HEK293 (cell line): ENCODE measurements around the gene SNAP23.

Experiments used
- BCL11A ChIP-seq: fragments of 450-650 bp; formaldehyde crosslinking; IDR thresholded peaks from 2 replicates; pipeline ENCODE4 v1.5.1; 2016; ENCODE audit warnings: low read depth, missing biosample characterization, missing genetic modification characterization
- FEZF1 ChIP-seq: fragments of 450-650 bp; formaldehyde crosslinking; IDR thresholded peaks from 2 replicates; pipeline ENCODE4 v1.5.1; 2016; ENCODE audit warnings: missing biosample characterization, missing genetic modification characterization
- GFI1B ChIP-seq: fragments of 450-650 bp; formaldehyde crosslinking; IDR thresholded peaks from 2 replicates; pipeline ENCODE4 v1.5.1; 2016; ENCODE audit warnings: missing biosample characterization, missing genetic modification characterization
- GLI2 ChIP-seq: fragments of 450-650 bp; formaldehyde crosslinking; IDR thresholded peaks from 2 replicates; pipeline ENCODE4; 2017; ENCODE audit warnings: missing biosample characterization, missing genetic modification characterization, low read depth, borderline replicate concordance
- IKZF3 ChIP-seq: fragments of 450-650 bp; IDR thresholded peaks from 2 replicates; pipeline ENCODE4 v1.5.0; 2018; ENCODE audit warnings: missing biosample characterization, mild to moderate bottlenecking, missing genetic modification characterization, moderate library complexity
- KLF17 ChIP-seq: fragments of 450-650 bp; formaldehyde crosslinking; IDR thresholded peaks from 2 replicates; pipeline ENCODE4 v1.5.1; 2016; ENCODE audit warnings: missing biosample characterization, missing genetic modification characterization
- KLF8 ChIP-seq: fragments of 450-650 bp; formaldehyde crosslinking; IDR thresholded peaks from 2 replicates; pipeline ENCODE4 v1.5.1; 2016; ENCODE audit warnings: missing biosample characterization, missing genetic modification characterization
- KLF9 ChIP-seq: fragments of 450-650 bp; formaldehyde crosslinking; IDR thresholded peaks from 2 replicates; pipeline ENCODE4 v1.5.1; 2016; ENCODE audit warnings: missing biosample characterization, missing genetic modification characterization, low read depth
- PRDM2 ChIP-seq: fragments of 450-650 bp; formaldehyde crosslinking; IDR thresholded peaks from 2 replicates; pipeline ENCODE4 v1.5.1; 2016; ENCODE audit warnings: missing biosample characterization, missing genetic modification characterization, borderline replicate concordance
- REPIN1 ChIP-seq: fragments of 450-650 bp; formaldehyde crosslinking; IDR thresholded peaks from 2 replicates; pipeline ENCODE4 v1.5.1; 2017; ENCODE audit warnings: missing biosample characterization, missing genetic modification characterization, low read depth
- SP7 ChIP-seq: fragments of 450-650 bp; formaldehyde crosslinking; IDR thresholded peaks from 2 replicates; pipeline ENCODE4 v1.5.1; 2016; ENCODE audit warnings: missing biosample characterization, missing genetic modification characterization
- YY1 ChIP-seq: fragments of 450-650 bp; formaldehyde crosslinking; IDR thresholded peaks from 2 replicates; pipeline ENCODE4 v1.5.1; 2018; ENCODE audit warnings: missing biosample characterization, missing genetic modification characterization
- ZBTB17 ChIP-seq: fragments of 450-650 bp; formaldehyde crosslinking; IDR thresholded peaks from 2 replicates; pipeline ENCODE4 v1.5.1; 2016; ENCODE audit warnings: missing biosample characterization, missing genetic modification characterization
- ZFHX2 ChIP-seq: fragments of 450-650 bp; formaldehyde crosslinking; conservative IDR thresholded peaks from 2 replicates; pipeline ENCODE4 v1.5.1; 2016; ENCODE audit warnings: missing biosample characterization, missing genetic modification characterization
- ZFP3 ChIP-seq: fragments of 450-650 bp; formaldehyde crosslinking; IDR thresholded peaks from 2 replicates; pipeline ENCODE4 v1.5.1; 2016; ENCODE audit warnings: low read depth, missing biosample characterization, missing genetic modification characterization
- ZFP69B ChIP-seq: fragments of 450-650 bp; formaldehyde crosslinking; IDR thresholded peaks from 2 replicates; pipeline ENCODE4 v1.5.1; 2016; ENCODE audit warnings: missing biosample characterization, missing genetic modification characterization
- ZNF114 ChIP-seq: fragments of 450-650 bp; formaldehyde crosslinking; IDR thresholded peaks from 2 replicates; pipeline ENCODE4 v1.5.0; 2017; ENCODE audit warnings: missing biosample characterization, missing genetic modification characterization
- ZNF174 ChIP-seq: fragments of 450-650 bp; formaldehyde crosslinking; IDR thresholded peaks from 2 replicates; pipeline ENCODE4 v1.5.0; 2017; ENCODE audit warnings: missing biosample characterization, mild to moderate bottlenecking, missing genetic modification characterization
- ZNF2 ChIP-seq: fragments of 450-650 bp; formaldehyde crosslinking; IDR thresholded peaks from 2 replicates; pipeline ENCODE4 v1.5.1; 2016; ENCODE audit warnings: missing biosample characterization, missing genetic modification characterization
- ZNF202 ChIP-seq: fragments of 450-650 bp; formaldehyde crosslinking; IDR thresholded peaks from 2 replicates; pipeline ENCODE4 v1.5.1; 2016; ENCODE audit warnings: missing biosample characterization, missing genetic modification characterization, borderline replicate concordance
- ZNF223 ChIP-seq: fragments of 450-650 bp; formaldehyde crosslinking; IDR thresholded peaks from 2 replicates; pipeline ENCODE4 v1.5.1; 2016; ENCODE audit warnings: missing biosample characterization, missing genetic modification characterization
- ZNF311 ChIP-seq: fragments of 450-650 bp; formaldehyde crosslinking; IDR thresholded peaks from 2 replicates; pipeline ENCODE4 v1.5.1; 2017; ENCODE audit warnings: missing biosample characterization, missing genetic modification characterization, borderline replicate concordance
- ZNF366 ChIP-seq: fragments of 450-650 bp; formaldehyde crosslinking; conservative IDR thresholded peaks from 2 replicates; pipeline ENCODE4 v1.5.1; 2016; ENCODE audit warnings: missing biosample characterization, missing genetic modification characterization
- ZNF416 ChIP-seq: fragments of 450-650 bp; formaldehyde crosslinking; IDR thresholded peaks from 2 replicates; pipeline ENCODE4 v1.5.1; 2016; ENCODE audit warnings: missing biosample characterization, missing genetic modification characterization
- ZNF423 ChIP-seq: fragments of 450-650 bp; formaldehyde crosslinking; IDR thresholded peaks from 2 replicates; pipeline ENCODE4 v1.5.1; 2016; ENCODE audit warnings: missing biosample characterization, missing genetic modification characterization
- ZNF473 ChIP-seq: fragments of 450-650 bp; formaldehyde crosslinking; IDR thresholded peaks from 2 replicates; pipeline ENCODE4 v1.5.1; 2017; ENCODE audit warnings: missing biosample characterization, missing genetic modification characterization
- ZNF501 ChIP-seq: fragments of 450-650 bp; formaldehyde crosslinking; IDR thresholded peaks from 2 replicates; pipeline ENCODE4 v1.5.1; 2016; ENCODE audit warnings: missing biosample characterization, missing genetic modification characterization
- ZNF560 ChIP-seq: fragments of 450-650 bp; formaldehyde crosslinking; IDR thresholded peaks from 2 replicates; pipeline ENCODE4 v1.5.1; 2017; ENCODE audit warnings: missing biosample characterization, missing genetic modification characterization, borderline replicate concordance
- ZNF580 ChIP-seq: fragments of 450-650 bp; formaldehyde crosslinking; IDR thresholded peaks from 2 replicates; pipeline ENCODE4 v1.5.1; 2016; ENCODE audit warnings: missing biosample characterization, missing genetic modification characterization
- ZNF626 ChIP-seq: fragments of 450-650 bp; sonication (Bioruptor Pico); formaldehyde crosslinking; IDR thresholded peaks from 2 replicates; pipeline ENCODE4 v1.5.1; 2018; ENCODE audit warnings: missing biosample characterization, missing genetic modification characterization, inconsistent platforms
- ZNF658 ChIP-seq: fragments of 450-650 bp; formaldehyde crosslinking; IDR thresholded peaks from 2 replicates; pipeline ENCODE4; 2016; ENCODE audit warnings: missing biosample characterization, missing genetic modification characterization
- ZNF701 ChIP-seq: fragments of 450-650 bp; formaldehyde crosslinking; IDR thresholded peaks from 2 replicates; pipeline ENCODE4 v1.5.1; 2016; ENCODE audit warnings: missing biosample characterization, missing genetic modification characterization
- ZSCAN18 ChIP-seq: fragments of 450-650 bp; formaldehyde crosslinking; IDR thresholded peaks from 2 replicates; pipeline ENCODE4 v1.5.1; 2016; ENCODE audit warnings: missing biosample characterization, missing genetic modification characterization

SNAP23 gene

GRCh38 chr15:42548249-42549031 is 53.0 kb downstream of the SNAP23 start, which contains the start of the genes HAUS2 and LRRC57 (continued):
- TF ChIP-seq ZFP69B (tag by site-specific recombination) (peak; percentile 51; the same call in 1 of the 2 replicates), FEZF1 (tag by site-specific recombination) (no peak), ZNF223 (tag by site-specific recombination) (no peak), ZFP3 (tag by site-specific recombination) (no peak), ZNF560 (no peak), ZNF423 (tag by site-specific recombination) (0 out of 2 replicates have a peak, but pooled peaks have one; percentile 10), BCL11A (tag by site-specific recombination) (no peak), IKZF3 (peak; percentile 80), KLF17 (tag by site-specific recombination) (peak; percentile 90), YY1 (tag by site-specific recombination) (peak; percentile 78), KLF8 (tag by site-specific recombination) (peak; percentile 94), GLI2 (tag by site-specific recombination) (no peak), ZNF701 (tag by site-specific recombination) (no peak), ZNF473 (tag by site-specific recombination) (no peak), ZNF501 (tag by site-specific recombination) (peak; percentile 64; the same call in 1 of the 2 replicates), ZNF366 (tag by site-specific recombination) (no peak), ZNF202 (tag by site-specific recombination) (no peak), ZNF658 (tag by site-specific recombination) (no peak), ZNF580 (peak; percentile 18; the same call in 1 of the 2 replicates), PRDM2 (tag by site-specific recombination) (no peak), ZSCAN18 (tag by site-specific recombination) (no peak), KLF9 (tag by site-specific recombination) (peak; percentile 41; the same call in 1 of the 2 replicates), REPIN1 (tag by site-specific recombination) (no peak), SP7 (tag by site-specific recombination) (peak; percentile 71; the same call in 1 of the 2 replicates), ZNF114 (no peak), ZNF174 (tag by site-specific recombination) (no peak), ZNF416 (tag by site-specific recombination) (no peak), ZFHX2 (tag by site-specific recombination) (0 out of 2 replicates have a peak, but pooled peaks have one; percentile 9), ZNF626 (tag by site-specific recombination) (no peak), ZNF2 (peak; percentile 70), GFI1B (no peak), ZNF311 (no peak), ZBTB17 (tag by site-specific recombination) (peak; percentile 85)
